ENCODE results near the gene HOXC6. TPM values are rescaled to one million over a fixed set of nuclear protein-coding genes. Genes with fewer than 3 reads are reported as not detected.

Gene HOXC6
- total and polyA plus RNA-seq, 9 of the 15 experiments (the other 6 are each of a cell fraction or from before 2014, with no cell fraction given), result 0.06 to 4.0 (median 1.4) TPM

- FAIRE-seq, result peak; percentile 97
- H3K4me1 ChIP-seq (replicated peaks in 1 of 2; ENCODE audit: control insufficient read depth in 2 of 2, insufficient read depth in 2 of 2, low read length in 2 of 2), result peaks cover 0 to 28% of the 10 kb centered on the region in 2 experiments; a peak in 2 of 5 replicates
- no peaks in the 10 kb centered on the region for H4K20me1 ChIP-seq (replicated peaks; ENCODE audit: control insufficient read depth, insufficient read depth, low read length)
- H2AFZ ChIP-seq (ENCODE audit: low read depth, low read length), result no peak within 1 kb of the TSS
- POLR2A ChIA-PET, result interaction anchor here (0.7 to 0.8 kb wide), 2 partner anchors 15 to 132 kb away, joined by 4 to 6 read pairs; no protein-coding TSS in a partner anchor
- no TSS peak for BruUV-seq (replicated peaks)
- WGBS (ENCODE audit: insufficient coverage, low coverage, missing lambda C conversion rate), result 25% methylated on average over 12 of the region's 12 CpGs
- H3K4me2 ChIP-seq (ENCODE audit: insufficient read depth, low read length), result no peak within 1 kb of the TSS
- no peak within 1 kb of the TSS for H3K27ac ChIP-seq (ENCODE audit: extremely low read depth, low read depth, low read length)
- peak; percentile 82 to 86 (median 84) for DNase-seq (ENCODE audit: extremely low read depth in 1 of 4, low spot score in 3 of 4)
- CTCF ChIA-PET (ENCODE audit: low intra/inter-chr PET ratio), result interaction anchor here (0.5 to 2.6 kb wide), 14 partner anchors 27 to 477 kb away, joined by 3 to 36 read pairs (median 5); no protein-coding TSS in a partner anchor
- no peaks in the 10 kb centered on the region for H3K9me1 ChIP-seq (ENCODE audit: control insufficient read depth, insufficient read depth, low read length)
- H3K9ac ChIP-seq (ENCODE audit: insufficient read depth in 1 of 2, low read depth in 2 of 2, low read length in 2 of 2), result no peak within 1 kb of the TSS
- H3K79me2 ChIP-seq (ENCODE audit: control insufficient read depth, insufficient read depth, low read length), result no peaks in the 10 kb centered on the region
- no peaks in the 10 kb centered on the region for H3K9me3 ChIP-seq (replicated peaks; ENCODE audit: control insufficient read depth, insufficient read depth, low read depth, low read length)
- H3K36me3 ChIP-seq (ENCODE audit: control insufficient read depth, insufficient read depth, low read length), result peaks cover 2% of the 10 kb centered on the region; the same call in 1 of the 3 replicates
- intact Hi-C loops (cut with micrococcal nuclease) (loop anchor here (1.0 to 2.0 kb wide), 3 partner anchors 26 to 159 kb away; no protein-coding TSS in a partner anchor), in situ Hi-C loops (cut with MboI) (no loop called here)
- H3K27me3 ChIP-seq (ENCODE audit: control insufficient read depth in 2 of 2, insufficient read depth in 2 of 2, low read length in 2 of 2), result no peaks in the 10 kb centered on the region
- no peak within 1 kb of the TSS for H3K4me3 ChIP-seq
- peak; percentile 70 for ATAC-seq
- TF ChIP-seq TFAM (CRISPR knock-in tag; conservative IDR thresholded peaks at IDR 0.05) (no peak), MXD1 (CRISPR knock-in tag; IDR thresholded peaks at IDR 0.05; ENCODE audit: borderline replicate concordance, poor library complexity, severe bottlenecking) (no peak), RBBP5 (IDR thresholded peaks at IDR 0.05; ENCODE audit: borderline replicate concordance, insufficient read depth, low read length, poor library complexity, severe bottlenecking) (no peak), MCM3 (IDR thresholded peaks at IDR 0.05) (no peak), SMC3 (conservative IDR thresholded peaks at IDR 0.05; ENCODE audit: insufficient read depth, low read depth, low read length) (peak; percentile 95), POLR2H (tag; IDR thresholded peaks at IDR 0.05; ENCODE audit: low read depth) (no peak), ZNF696 (CRISPR knock-in tag; conservative IDR thresholded peaks at IDR 0.05) (no peak), SRF (CRISPR knock-in tag; IDR thresholded peaks at IDR 0.05) (no peak), RFX7 (CRISPR knock-in tag; IDR thresholded peaks at IDR 0.05) (no peak), FOXM1 (IDR thresholded peaks at IDR 0.05; ENCODE audit: low read depth) (no peak), FOXM1 (CRISPR knock-in tag; IDR thresholded peaks at IDR 0.05; ENCODE audit: low read depth) (no peak), ZNF707 (CRISPR knock-in tag; conservative IDR thresholded peaks at IDR 0.05) (no peak), MYC (IDR thresholded peaks at IDR 0.05; ENCODE audit: low read depth, low read length) (no peak), MYC (CRISPR knock-in tag; IDR thresholded peaks at IDR 0.05; ENCODE audit: borderline replicate concordance, low read depth) (no peak), IFI16 (CRISPR knock-in tag; IDR thresholded peaks at IDR 0.05) (no peak), NFIX (CRISPR knock-in tag; IDR thresholded peaks at IDR 0.05; ENCODE audit: low read depth) (no peak), SIN3A (IDR thresholded peaks at IDR 0.05; ENCODE audit: borderline replicate concordance in 2 of 2, control insufficient read depth in 1 of 2, low read depth in 2 of 2, low read length in 2 of 2) (no peak), ZNF592 (IDR thresholded peaks at IDR 0.05) (no peak), ESRRA (IDR thresholded peaks at IDR 0.05; ENCODE audit: borderline replicate concordance, low read depth) (no peak)
Measured at GRCh38 chr12:54032627-54033100, 4.4 kb downstream of the HOXC6 start, which contains the start of gene HOXC5. TSS of gene HOXC5 (plus strand) at chr12:54033050. CDS start at chr12:54033123, 73 bp downstream.
